HG02943 (cell line): ENCODE measurements around the gene CAPN14.

ENCODE experiments used
- ATAC-seq: cut with Tn5 transposase; IDR thresholded peaks from one replicate; pipeline ENCODE4 v1.9.1; 2021; ENCODE audit warnings: mild to moderate bottlenecking, low read depth, moderate library complexity; ENCODE audit not compliant: unreplicated experiment

The CAPN14 gene

GRCh38 chr2:31148514-31148913 is 68.8 kb downstream of the CAPN14 start:
- ATAC-seq, result no peak

DNA sequence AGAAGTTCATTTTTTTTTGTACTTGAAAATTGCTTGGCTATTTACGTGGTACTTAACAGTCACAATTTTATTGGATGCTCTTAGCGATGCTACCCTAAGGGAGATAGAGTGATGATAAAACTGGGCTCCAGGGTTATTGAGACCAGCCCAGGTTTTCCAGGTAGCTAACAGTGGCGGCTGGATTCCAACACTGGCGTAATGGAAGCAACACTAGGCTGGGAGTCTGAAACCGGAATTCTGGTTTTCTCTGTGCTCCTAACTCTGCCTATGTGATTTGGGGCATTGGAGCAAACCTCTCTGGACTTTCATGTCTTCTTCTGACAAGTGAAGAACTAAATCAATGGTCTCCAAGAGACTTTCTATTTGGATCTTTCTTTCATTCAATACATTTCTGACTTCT is 69.7 kb downstream of the CAPN14 start:
- ATAC-seq, result no peak

DNA sequence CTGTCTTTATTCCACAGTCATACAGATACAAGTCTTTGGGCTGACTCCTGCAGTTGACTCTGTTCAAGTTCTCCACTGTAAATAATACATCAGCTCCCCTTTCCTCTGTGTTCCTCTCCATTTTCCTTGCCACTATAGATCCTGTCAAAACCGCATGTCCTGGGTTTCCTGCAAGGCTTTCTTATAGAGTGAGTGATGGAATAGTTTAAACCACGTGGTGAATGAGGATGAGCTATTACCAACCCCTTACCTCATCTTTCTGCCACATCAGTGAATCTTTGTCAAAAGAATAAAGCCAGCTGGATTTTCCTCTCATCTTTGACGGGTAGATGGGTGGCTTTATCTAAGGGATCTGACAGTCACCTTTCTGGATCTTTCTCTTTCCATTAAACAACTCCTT is 75.2 kb downstream of the CAPN14 start:
- ATAC-seq, result no peak

- ATAC-seq, result no peak
Measured at GRCh38 chr2:31141443-31142085, 75.8 kb downstream of the CAPN14 start.

DNA sequence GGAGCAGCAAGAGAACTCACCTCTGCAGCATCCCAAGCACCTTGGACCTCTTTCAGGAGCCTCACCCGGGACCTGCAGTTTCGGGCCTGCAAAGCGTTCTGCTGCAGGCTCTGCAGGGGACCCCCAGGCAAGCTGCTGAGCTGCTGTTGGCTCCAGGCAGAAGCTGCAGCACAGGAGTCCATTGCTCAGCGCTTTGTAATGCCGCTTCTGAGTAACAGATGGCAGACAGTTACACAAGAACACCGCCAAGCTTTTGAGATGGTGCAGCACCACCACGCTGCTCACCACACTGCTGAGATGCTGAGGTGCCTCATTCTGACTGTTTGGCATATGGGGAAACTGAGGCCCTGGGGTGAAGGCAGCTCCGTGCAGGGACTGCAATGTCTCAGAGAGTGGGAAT is 77.2 kb downstream of the CAPN14 start:
- no peak for ATAC-seq

- ATAC-seq, result no peak
Measured at GRCh38 chr2:31139671-31140070, 77.6 kb downstream of the CAPN14 start.

- no peak for ATAC-seq
Measured at GRCh38 chr2:31138037-31138962, 79.0 kb downstream of the CAPN14 start, which contains the start of gene GALNT14. GALNT14 (minus strand) TSS chr2:31138440; CDS start chr2:31138086, 354 bp downstream.

- ATAC-seq, result no peak
Measured at GRCh38 chr2:31137211-31138036, 79.9 kb downstream of the CAPN14 start.

DNA sequence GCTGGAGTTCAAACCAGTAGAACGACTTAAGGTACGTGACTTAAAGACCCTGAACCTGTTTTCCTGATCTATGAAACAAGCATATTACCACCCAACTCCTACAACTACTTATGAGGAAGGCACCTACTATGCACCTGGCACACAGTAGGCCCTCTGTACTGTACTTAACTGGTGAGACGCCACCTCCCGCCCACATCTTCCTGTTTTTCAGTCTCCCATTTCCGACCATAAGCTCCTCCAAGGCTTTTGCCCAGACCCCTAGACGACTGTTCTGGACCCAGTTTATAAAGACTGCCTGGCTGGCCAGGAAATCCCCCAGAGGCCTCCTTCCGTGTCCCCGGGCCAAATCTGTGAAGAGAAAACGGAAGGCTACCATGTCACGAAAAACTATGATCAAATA is 80.6 kb downstream of the CAPN14 start:
- ATAC-seq, result no peak

DNA sequence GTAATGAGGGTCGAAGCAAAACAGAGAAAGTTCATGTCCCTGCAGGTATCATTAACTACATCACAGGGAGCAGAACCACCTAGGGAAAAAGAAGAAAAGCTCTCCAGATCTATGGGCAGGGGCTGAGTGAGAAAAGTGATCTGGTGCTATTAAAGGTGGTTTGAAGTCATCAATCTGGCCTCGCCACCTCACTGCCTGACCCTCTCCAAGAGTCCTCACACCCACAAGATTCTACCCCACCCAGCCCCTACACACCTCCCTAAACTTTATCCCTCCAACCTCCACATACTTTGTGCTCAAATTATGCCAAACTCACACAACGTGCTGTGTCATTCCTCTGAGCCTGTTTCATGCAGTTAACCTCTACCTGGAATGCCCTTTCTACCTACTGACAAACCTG is 81.3 kb downstream of the CAPN14 start:
- no peak for ATAC-seq

DNA sequence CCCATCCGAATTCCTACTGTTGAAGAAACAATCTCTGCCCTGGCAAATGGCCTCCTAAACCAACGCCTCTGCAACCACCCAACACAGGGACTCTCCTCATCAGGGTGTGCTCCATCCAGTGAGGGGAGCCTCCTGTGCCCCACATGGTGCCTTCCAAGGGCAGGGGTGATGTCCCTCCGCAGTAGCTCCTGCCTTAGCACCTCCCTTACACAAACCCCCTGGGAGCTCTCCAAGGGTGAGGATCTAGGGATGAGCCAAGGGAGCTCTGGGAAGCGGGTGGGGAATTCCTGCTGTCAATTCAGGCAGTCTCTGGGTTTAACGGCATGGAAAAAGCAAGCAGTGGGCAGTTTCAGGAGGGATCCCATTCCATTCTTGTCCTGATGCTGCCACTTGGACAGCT is 82.8 kb downstream of the CAPN14 start:
- ATAC-seq, result no peak

GRCh38 chr2:31132786-31133185 is 84.5 kb downstream of the CAPN14 start:
- no peak for ATAC-seq

- no peak for ATAC-seq
Measured at GRCh38 chr2:31131871-31132270, 85.4 kb downstream of the CAPN14 start.

- no peak for ATAC-seq
Measured at GRCh38 chr2:31129375-31130171, 87.7 kb downstream of the CAPN14 start.

DNA sequence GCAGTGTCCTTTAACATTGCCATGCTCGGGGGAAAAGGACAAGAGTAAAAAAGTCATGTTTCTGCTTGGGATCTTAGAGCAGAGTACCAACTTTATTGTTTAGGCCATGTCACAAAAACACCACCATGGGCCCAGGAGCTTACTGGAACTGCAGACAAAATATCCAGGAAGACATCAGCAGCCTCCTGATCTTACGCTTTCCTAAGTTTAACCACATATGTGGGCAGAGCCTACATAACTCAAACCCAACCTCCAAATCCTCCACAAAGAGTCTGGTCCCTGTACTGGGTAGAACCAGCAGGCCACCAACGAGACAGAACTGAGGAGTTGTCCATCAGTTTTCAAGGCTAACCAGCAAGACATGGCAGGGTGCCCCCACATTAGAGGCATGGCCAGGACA is 89.4 kb downstream of the CAPN14 start:
- ATAC-seq, result no peak

GRCh38 chr2:31125918-31126695 is 91.2 kb downstream of the CAPN14 start:
- ATAC-seq, result no peak

- no peak for ATAC-seq
Measured at GRCh38 chr2:31124904-31125303, 92.4 kb downstream of the CAPN14 start.
